HUES48 (cell line): Measurements from ENCODE around the gene COX10.

Source experiments
- H3K27ac ChIP-seq: one replicate; pipeline ENCODE4 v1.7.0; 2013; ENCODE audit warnings: low read depth, low read length, inconsistent platforms
- H3K27me3 ChIP-seq: 2 replicates; pipeline ENCODE4 v1.6.1; 2013; ENCODE audit warnings: mild to moderate bottlenecking, low read length; ENCODE audit not compliant: control insufficient read depth, insufficient read depth
- H3K36me3 ChIP-seq: 2 replicates; pipeline ENCODE4 v1.6.1; 2013; ENCODE audit warnings: low read length; ENCODE audit not compliant: control insufficient read depth, insufficient read depth
- H3K4me1 ChIP-seq: 2 replicates; pipeline ENCODE4 v1.6.1; 2013; ENCODE audit warnings: mild to moderate bottlenecking, low read length; ENCODE audit not compliant: control insufficient read depth, insufficient read depth
- H3K4me3 ChIP-seq: 2 replicates; pipeline ENCODE4 v1.5.1; 2013; ENCODE audit warnings: mild to moderate bottlenecking, low read depth, low read length
- H3K9ac ChIP-seq: 2 replicates; pipeline ENCODE4 v1.6.1; 2013; ENCODE audit warnings: mild to moderate bottlenecking, low read depth, low read length, moderate library complexity
- H3K9me3 ChIP-seq: 2 replicates; pipeline ENCODE4 v1.6.1; 2013; ENCODE audit warnings: low read length; ENCODE audit not compliant: control insufficient read depth, insufficient read depth

The COX10 gene

GRCh38 chr17:14048169-14048568, 21.1 kb upstream of the COX10 start:
- no peak overlapping the region for H3K27ac ChIP-seq
- H3K27me3 ChIP-seq: no peaks in the 10 kb centered on the region
- H3K9me3 ChIP-seq: no peaks in the 10 kb centered on the region
- H3K4me3 ChIP-seq: no peak overlapping the region
- H3K4me1 ChIP-seq: no peaks in the 10 kb centered on the region
- H3K36me3 ChIP-seq: no peaks in the 10 kb centered on the region
- no peak overlapping the region for H3K9ac ChIP-seq

GRCh38 chr17:14050616-14051015, 18.7 kb upstream of the COX10 start:
- no peaks in the 10 kb centered on the region for H3K36me3 ChIP-seq
- no peaks in the 10 kb centered on the region for H3K9me3 ChIP-seq
- H3K27me3 ChIP-seq: no peaks in the 10 kb centered on the region
- no peaks in the 10 kb centered on the region for H3K4me1 ChIP-seq
- no peak overlapping the region for H3K27ac ChIP-seq
- no peak overlapping the region for H3K4me3 ChIP-seq
- no peak overlapping the region for H3K9ac ChIP-seq

- no peak overlapping the region for H3K4me3 ChIP-seq
- no peak overlapping the region for H3K9ac ChIP-seq
- H3K36me3 ChIP-seq: no peaks in the 10 kb centered on the region
- H3K27ac ChIP-seq: no peak overlapping the region
- no peaks in the 10 kb centered on the region for H3K9me3 ChIP-seq
- no peaks in the 10 kb centered on the region for H3K4me1 ChIP-seq
- no peaks in the 10 kb centered on the region for H3K27me3 ChIP-seq
Measured at GRCh38 chr17:14051692-14052091, 17.6 kb upstream of the COX10 start.

GRCh38 chr17:14052886-14053615, 16.3 kb upstream of the COX10 start:
- Histone ChIP-seq H3K4me3 (no peak overlapping the region), H3K27ac (no peak overlapping the region), H3K36me3 (no peaks in the 10 kb centered on the region)

GRCh38 chr17:14057591-14057990, 11.7 kb upstream of the COX10 start:
- no peak overlapping the region for H3K9ac ChIP-seq
- H3K9me3 ChIP-seq: no peaks in the 10 kb centered on the region
- peaks cover 6% of the 10 kb centered on the region; the same call in 1 of the 2 replicates for H3K36me3 ChIP-seq
- no peaks in the 10 kb centered on the region for H3K4me1 ChIP-seq
- no peak overlapping the region for H3K27ac ChIP-seq
- H3K27me3 ChIP-seq: no peaks in the 10 kb centered on the region
- H3K4me3 ChIP-seq: no peak overlapping the region

More at GRCh38 chr17:14052886-14053615, 16.3 kb upstream of the COX10 start:
- Histone ChIP-seq H3K27me3 (no peaks in the 10 kb centered on the region), H3K4me1 (no peaks in the 10 kb centered on the region), H3K9me3 (no peaks in the 10 kb centered on the region), H3K9ac (no peak overlapping the region)

GRCh38 chr17:14058051-14058450, 11.3 kb upstream of the COX10 start:
- peaks cover 6% of the 10 kb centered on the region; the same call in 1 of the 2 replicates for H3K36me3 ChIP-seq
- no peaks in the 10 kb centered on the region for H3K9me3 ChIP-seq
- no peak overlapping the region for H3K27ac ChIP-seq
- no peaks in the 10 kb centered on the region for H3K4me1 ChIP-seq
- H3K9ac ChIP-seq: no peak overlapping the region
- no peaks in the 10 kb centered on the region for H3K27me3 ChIP-seq
- no peak overlapping the region for H3K4me3 ChIP-seq

- Histone ChIP-seq H3K36me3 (peaks cover 6% of the 10 kb centered on the region; the same call in 1 of the 2 replicates), H3K9me3 (no peaks in the 10 kb centered on the region), H3K27ac (no peak overlapping the region), H3K4me1 (no peaks in the 10 kb centered on the region), H3K4me3 (no peak overlapping the region), H3K9ac (no peak overlapping the region), H3K27me3 (no peaks in the 10 kb centered on the region)
Measured at GRCh38 chr17:14060706-14061105, 8.6 kb upstream of the COX10 start.

- no peak overlapping the region for H3K9ac ChIP-seq
- no peak overlapping the region for H3K4me3 ChIP-seq
- 0 out of 2 replicates have a peak, but pooled peaks cover 3% of the 10 kb centered on the region for H3K9me3 ChIP-seq
- H3K36me3 ChIP-seq: peaks cover 7% of the 10 kb centered on the region
- H3K27me3 ChIP-seq: no peaks in the 10 kb centered on the region
- H3K4me1 ChIP-seq: no peaks in the 10 kb centered on the region
- no peak overlapping the region for H3K27ac ChIP-seq
Measured at GRCh38 chr17:14061666-14062560, 7.4 kb upstream of the COX10 start.

- no peak overlapping the region for H3K9ac ChIP-seq
- no peaks in the 10 kb centered on the region; the same call in 1 of the 2 replicates for H3K4me1 ChIP-seq
- 0 out of 2 replicates have a peak, but pooled peaks cover 3% of the 10 kb centered on the region for H3K9me3 ChIP-seq
- H3K36me3 ChIP-seq: peaks cover 5% of the 10 kb centered on the region; the same call in 1 of the 2 replicates
- no peaks in the 10 kb centered on the region for H3K27me3 ChIP-seq
- no peak overlapping the region for H3K27ac ChIP-seq
- no peak overlapping the region for H3K4me3 ChIP-seq
Measured at GRCh38 chr17:14067347-14067746, 2.0 kb upstream of the COX10 start.

GRCh38 chr17:14068542-14069250, 608 bp upstream of the COX10 start:
- Histone ChIP-seq H3K27me3 (no peaks in the 10 kb centered on the region), H3K9me3 (0 out of 2 replicates have a peak, but pooled peaks cover 3% of the 10 kb centered on the region), H3K9ac (peak overlapping the region; percentile 93; the same call in 1 of the 2 replicates), H3K36me3 (peaks cover 5% of the 10 kb centered on the region; the same call in 1 of the 2 replicates), H3K4me1 (no peaks in the 10 kb centered on the region; the same call in 1 of the 2 replicates), H3K27ac (peak overlapping the region; percentile 88), H3K4me3 (peak overlapping the region; percentile 90)
